ENCODE data around the gene FAF1.

The FAF1 gene

GRCh38 chr1:50615036-50615750 lies 344.9 kb downstream of the FAF1 start:
- TF ChIP-seq CTCF (IDR thresholded peaks at IDR 0.05; ENCODE audit: control extremely low read depth, extremely low read depth, low read depth, missing control alignments), result no peak
- DNase-seq (ENCODE audit: extremely low spot score), result no peak
- ChIA-PET CTCF (interaction anchor here (1.0 to 2.1 kb wide), 2 partner anchors 9 to 11 kb away, joined by 3 to 7 read pairs; no protein-coding TSS in a partner anchor), POLR2A (no interaction called here)

- no peak for DNase-seq (ENCODE audit: extremely low spot score)
- POLR2A ChIA-PET, result no interaction called here
- CTCF ChIA-PET, result interaction anchor here (0.9 to 1.9 kb wide), 2 partner anchors 16 to 93 kb away, joined by 3 to 4 read pairs; no protein-coding TSS in a partner anchor
- TF ChIP-seq CTCF (IDR thresholded peaks at IDR 0.05; ENCODE audit: control extremely low read depth, extremely low read depth, low read depth, missing control alignments), result no peak
Observed at GRCh38 chr1:50611675-50612074, 348.4 kb downstream of the FAF1 start.

GRCh38 chr1:50610563-50610962 lies 349.5 kb downstream of the FAF1 start:
- DNase-seq (ENCODE audit: extremely low spot score), result peak; percentile 22
- ChIA-PET CTCF (interaction anchor here (0.7 to 1.1 kb wide), 2 partner anchors 21 to 243 kb away, joined by 3 to 4 read pairs; no protein-coding TSS in a partner anchor), POLR2A (no interaction called here)
- TF ChIP-seq CTCF (IDR thresholded peaks at IDR 0.05; ENCODE audit: control extremely low read depth, extremely low read depth, low read depth, missing control alignments), result no peak

GRCh38 chr1:50609508-50609907 lies 350.6 kb downstream of the FAF1 start:
- no peak for TF ChIP-seq CTCF (IDR thresholded peaks at IDR 0.05; ENCODE audit: control extremely low read depth, extremely low read depth, low read depth, missing control alignments)
- ChIA-PET POLR2A (no interaction called here), CTCF (no interaction called here)
- no peak for DNase-seq (ENCODE audit: extremely low spot score)

- TF ChIP-seq CTCF (IDR thresholded peaks at IDR 0.05; ENCODE audit: control extremely low read depth, extremely low read depth, low read depth, missing control alignments), result peak; percentile 46
- DNase-seq (ENCODE audit: extremely low spot score), result peak; percentile 29
- CTCF ChIA-PET, result interaction anchor here (0.6 to 3.0 kb wide), 11 partner anchors 9 to 238 kb away, joined by 3 to 12 read pairs (median 5); no protein-coding TSS in a partner anchor
- POLR2A ChIA-PET, result no interaction called here
Observed at GRCh38 chr1:50605186-50605875, 354.7 kb downstream of the FAF1 start.

GRCh38 chr1:50604580-50604979 lies 355.5 kb downstream of the FAF1 start:
- no peak for DNase-seq (ENCODE audit: extremely low spot score)
- CTCF ChIA-PET, result interaction anchor here (0.8 to 3.0 kb wide), 10 partner anchors 8 to 83 kb away, joined by 3 to 12 read pairs (median 6); no protein-coding TSS in a partner anchor
- POLR2A ChIA-PET, result no interaction called here
- TF ChIP-seq CTCF (IDR thresholded peaks at IDR 0.05; ENCODE audit: control extremely low read depth, extremely low read depth, low read depth, missing control alignments), result no peak

All from GM10248 (cell line).